Heart left ventricle (tissue), 16 donors: ENCODE data around the gene ITPK1. TPM values are rescaled to one million over a fixed set of nuclear protein-coding genes. Genes with fewer than 3 reads are reported as not detected.
A peak's percentile ranks its signal among the peaks of the same experiment; 100 is the strongest.
"Not testable (repeated sequence)": the region's sequence is repeated elsewhere in the genome, so short reads cannot be mapped to it uniquely, and the experiment has no call there.

Experiments
- ATAC-seq, 4 donors: fragments of 200-7000 bp; cut with Tn5 transposase; one replicate each; pipeline ENCODE4 v1.9.1; 2020 to 2022; ENCODE audit warnings: moderate library complexity in 4 of 4, mild to moderate bottlenecking in 3 of 4, moderate number of reproducible peaks in 1 of 4
- DNase-seq, 5 donors: peaks; one replicate each; pipeline ENCODE4 v3.0.0-alpha.2; 2020
- H3K27ac ChIP-seq, 12 donors: fragments of 200-600 bp; sonication (generic) in 4 of 12; one replicate each; pipeline versions ENCODE4 v1.5.0 to v1.8.0; 2016 to 2022; ENCODE audit warnings: mild to moderate bottlenecking in 2 of 12
- H3K27me3 ChIP-seq, 9 donors: fragments of 200-600 bp; sonication (generic) in 2 of 9; one replicate each; pipeline versions ENCODE4 v1.5.1 to v1.8.0; 2016 to 2022; ENCODE audit warnings: mild to moderate bottlenecking in 3 of 9
- H3K36me3 ChIP-seq, 9 donors: fragments of 200-600 bp; sonication (generic) in 2 of 9; one replicate each; pipeline versions ENCODE4 v1.5.0 to v1.8.0; 2018 to 2022; ENCODE audit warnings: mild to moderate bottlenecking in 2 of 9
- H3K4me1 ChIP-seq, 12 donors: fragments of 200-600 bp; sonication (generic) in 4 of 12; one replicate each; pipeline versions ENCODE4 v1.5.0 to v1.8.0; 2016 to 2022; ENCODE audit warnings: mild to moderate bottlenecking in 3 of 12
- H3K4me3 ChIP-seq, 12 donors: fragments of 200-600 bp; sonication (generic) in 4 of 12; one replicate each; pipeline versions ENCODE4 v1.5.0 to v1.8.0; 2017 to 2022; ENCODE audit warnings: mild to moderate bottlenecking in 9 of 12, moderate library complexity in 4 of 12
- H3K9me3 ChIP-seq, 12 donors: fragments of 200-600 bp; sonication (generic) in 4 of 12; one replicate each; pipeline versions ENCODE4 v1.5.0 to v1.8.0; 2016 to 2022; ENCODE audit warnings: mild to moderate bottlenecking in 1 of 12
- CTCF ChIP-seq, 12 donors: fragments of 200-600 bp; sonication (generic) in 4 of 12; IDR thresholded peaks; one replicate each; pipeline versions ENCODE4 v1.5.0 to v1.8.0; 2018 to 2022; ENCODE audit warnings: antibody characterized with exemption in 12 of 12, mild to moderate bottlenecking in 5 of 12
- POLR2A ChIP-seq, 2 donors: fragments of 450-650 bp; IDR thresholded peaks; one replicate each; pipeline ENCODE4 v1.6.1; 2017; ENCODE audit warnings: antibody characterized with exemption in 2 of 2, mild to moderate bottlenecking in 2 of 2, moderate library complexity in 2 of 2
- WGBS, 4 donors: extraction: QIAGEN DNeasy Blood & Tissue Kit in 2 of 4; methylation state at CpG; one replicate each; pipeline versions ENCODE4 v1.1.5 to v1.1.7; 2013 to 2018; 5-methylcytosine and 5-hydroxymethylcytosine counted together
- intact Hi-C, 10 donors: fragments of 100-400 bp; cut with DNase I; formaldehyde crosslinking; loops; one replicate each; pipeline versions ENCODE4 v1.11.1 to v1.14.2; 2022
- polyA plus RNA-seq, 2 donors: library from polyadenylated mRNA; stranded (reverse); fragments of 200-250 nt; gene quantifications; one replicate each; pipeline ENCODE4 v1.2.3, GENCODE V29; 2013
- total RNA-seq, 9 donors: library from RNA; depleted of rRNA in 2 of 9; stranded (reverse); fragments of >200 nt in 2 of 9; fragmentation: NEBNext Ultra II Directional in 3 of 9; extraction: Animal tissue kit (Norgen Biotek cat#: 25700) in 3 of 9; gene quantifications; one replicate each; pipeline versions ENCODE4 v1.1.0 to v1.2.4, GENCODE V29; 2016 to 2023
- donor health status: ischemic (EF 13 %, LVEDD 7.1; RV severe dilation, severe dysfunction).
- donor health status: healthy with polysubstance abuse.
- donor health status: DM: no; HTN: yes; CAD: no.
- donor health status: DM: no; HTN: no; CAD: no.
- donor health status: ischemic (EF 25% LVEDD 6.9; RV normal size, moderate dysfunction).
- donor health status: ischemic (EF 25% LVEDD 5.7; RV mildly dilated, moderate dysfunction).
- donor health status: healthy.
- donor health status: DM: yes; HTN: yes; CAD: no.
- donor health status: ischemic (EF 35%, LVEDD 5.7; RV mildly dilated, moderate dysfunction).
- donor health status: nonischemic (EF 11% LVEDD 7.7; RV severe dilation, severe dysfunction).
- donor health status: DM: yes; HTN: yes; CAD: no.
- donor health status: PGD.
- donor health status: ischemic (EF 29% LVEDD 5.4; RV normal size, mild dysfunction).
- donor health status: nonischemic (EF 23%, LVEDD 6.1; RV moderate dilation, normal function).

Gene ITPK1
- total and polyA plus RNA-seq, 11 donors, result 44.5 to 158 (median 91.0) TPM

GRCh38 chr14:93142854-93143652, 27.3 kb upstream of the ITPK1 start:
- no peaks in the 10 kb centered on the region for H3K9me3 ChIP-seq
- H3K36me3 ChIP-seq, result no peaks in the 10 kb centered on the region
- intact Hi-C loops, result loop anchor here in 1 of 10 donors (5.0 kb wide), 1 partner anchor 261 kb away; no protein-coding TSS in a partner anchor
- H3K4me1 ChIP-seq, result peaks cover 0 to 3% (median 0%) of the 10 kb centered on the region in 12 donors
- H3K27me3 ChIP-seq, result no peaks in the 10 kb centered on the region
- TF ChIP-seq CTCF (IDR thresholded peaks at IDR 0.05) (no peak), POLR2A (IDR thresholded peaks at IDR 0.05) (no peak)
- H3K4me3 ChIP-seq, result no peak overlapping the region
- H3K27ac ChIP-seq, result no peak overlapping the region
- no peak for ATAC-seq
- WGBS, 4 donors, result 72 to 83% (median 76%) methylated on average over 12 to 13 of the region's 13 CpGs
- no peak for DNase-seq

GRCh38 chr14:93137864-93138263, 22.1 kb upstream of the ITPK1 start:
- Histone ChIP-seq H3K36me3 (no peaks in the 10 kb centered on the region), H3K9me3 (no peaks in the 10 kb centered on the region), H3K4me1 (peaks cover 0 to 11% (median 0%) of the 10 kb centered on the region in 12 donors), H3K27me3 (no peaks in the 10 kb centered on the region), H3K4me3 (no peak overlapping the region), H3K27ac (no peak overlapping the region)
- DNase-seq, result peak; percentile 32 to 77 (median 69)
- intact Hi-C loops, result loop anchor here (1.0 to 10.0 kb wide), 10 partner anchors 23 to 261 kb away; partner anchors contain the start of gene ITPK1 (in 1 of the 10)
- peak in 4 of 12 donors; percentile 14 to 41 (median 36) for TF ChIP-seq CTCF (IDR thresholded peaks at IDR 0.05)
- TF ChIP-seq POLR2A (IDR thresholded peaks at IDR 0.05), result no peak
- 19 to 34% (median 26%) methylated on average over 17 of the region's 17 CpGs for WGBS, 4 donors
- peak in 3 of 4 donors; percentile 69 to 82 (median 79) for ATAC-seq

- H3K4me3 ChIP-seq, H3K9me3 ChIP-seq, DNase-seq, H3K27ac ChIP-seq, H3K36me3 ChIP-seq, H3K27me3 ChIP-seq, ATAC-seq: not testable (repeated sequence)
- 81 to 90% (median 82%) methylated on average over 13 of the region's 13 CpGs for WGBS, 4 donors
- H3K4me1 ChIP-seq, result peaks cover 0 to 14% (median 0%) of the 10 kb centered on the region in 12 donors
- intact Hi-C loops, result loop anchor here in 7 of 10 donors (5.0 to 10.0 kb wide), 6 partner anchors 99 to 259 kb away; no protein-coding TSS in a partner anchor
These were observed 20.8 kb upstream of the ITPK1 start for GRCh38 chr14:93136508-93136907.

- TF ChIP-seq POLR2A (IDR thresholded peaks at IDR 0.05) (no peak), CTCF (IDR thresholded peaks at IDR 0.05) (no peak)
- no peak overlapping the region for H3K4me3 ChIP-seq
- H3K27me3 ChIP-seq, result no peaks in the 10 kb centered on the region
- DNase-seq (no peak), ATAC-seq (no peak)
- peaks cover 0 to 14% (median 0%) of the 10 kb centered on the region in 12 donors for H3K4me1 ChIP-seq
- H3K36me3 ChIP-seq, result no peaks in the 10 kb centered on the region
- no peak overlapping the region for H3K27ac ChIP-seq
- intact Hi-C loops, result loop anchor here in 7 of 10 donors (5.0 to 10.0 kb wide), 6 partner anchors 99 to 259 kb away; no protein-coding TSS in a partner anchor
- no peaks in the 10 kb centered on the region for H3K9me3 ChIP-seq
- WGBS, 4 donors, result 61 to 74% (median 69%) methylated on average over 8 of the region's 8 CpGs
These were observed 20.3 kb upstream of the ITPK1 start for GRCh38 chr14:93136009-93136408.
